Osteocyte (in vitro differentiated cells): Measurements from ENCODE around the gene RPTOR. TPM values are rescaled to one million over a fixed set of nuclear protein-coding genes. Genes with fewer than 3 reads are reported as not detected.
A peak's percentile ranks its signal among the peaks of the same experiment; 100 is the strongest.

Experiments used
- DNase-seq: peaks from one replicate; pipeline ENCODE4 v3.0.0; 2021; ENCODE audit warnings: mixed read lengths; ENCODE audit not compliant: unreplicated experiment; ENCODE audit errors: extremely low spot score
- H3K27ac Mint-ChIP-seq: one replicate; pipeline ENCODE4 v1.8.0; 2021; ENCODE audit warnings: mild to moderate bottlenecking, mixed read lengths; ENCODE audit not compliant: unreplicated experiment
- H3K27me3 Mint-ChIP-seq: one replicate; pipeline ENCODE4 v1.8.0; 2021; ENCODE audit warnings: mixed read lengths; ENCODE audit not compliant: unreplicated experiment
- H3K36me3 Mint-ChIP-seq: one replicate; pipeline ENCODE4 v1.8.0; 2021; ENCODE audit warnings: mixed read lengths; ENCODE audit not compliant: unreplicated experiment
- H3K4me1 Mint-ChIP-seq: one replicate; pipeline ENCODE4 v1.8.0; 2021; ENCODE audit warnings: mixed read lengths; ENCODE audit not compliant: unreplicated experiment
- H3K4me3 Mint-ChIP-seq: one replicate; pipeline ENCODE4 v1.8.0; 2021; ENCODE audit warnings: mild to moderate bottlenecking, moderate library complexity, mixed read lengths; ENCODE audit not compliant: unreplicated experiment
- H3K9me3 Mint-ChIP-seq: one replicate; pipeline ENCODE4 v1.8.0; 2021; ENCODE audit warnings: mixed read lengths; ENCODE audit not compliant: unreplicated experiment
- CTCF ChIP-seq: fragments of 200-600 bp; sonication (generic); IDR thresholded peaks from 2 replicates; pipeline ENCODE4 v1.5.0; 2021; ENCODE audit warnings: antibody characterized with exemption, mild to moderate bottlenecking, moderate library complexity
- total RNA-seq: library from RNA; stranded (reverse); gene quantifications from 2 replicates; pipeline ENCODE4 v1.2.1, GENCODE V29; 2021

RPTOR gene
- total RNA-seq, 1 donor from 2014 or later = 36.0 TPM

DNA sequence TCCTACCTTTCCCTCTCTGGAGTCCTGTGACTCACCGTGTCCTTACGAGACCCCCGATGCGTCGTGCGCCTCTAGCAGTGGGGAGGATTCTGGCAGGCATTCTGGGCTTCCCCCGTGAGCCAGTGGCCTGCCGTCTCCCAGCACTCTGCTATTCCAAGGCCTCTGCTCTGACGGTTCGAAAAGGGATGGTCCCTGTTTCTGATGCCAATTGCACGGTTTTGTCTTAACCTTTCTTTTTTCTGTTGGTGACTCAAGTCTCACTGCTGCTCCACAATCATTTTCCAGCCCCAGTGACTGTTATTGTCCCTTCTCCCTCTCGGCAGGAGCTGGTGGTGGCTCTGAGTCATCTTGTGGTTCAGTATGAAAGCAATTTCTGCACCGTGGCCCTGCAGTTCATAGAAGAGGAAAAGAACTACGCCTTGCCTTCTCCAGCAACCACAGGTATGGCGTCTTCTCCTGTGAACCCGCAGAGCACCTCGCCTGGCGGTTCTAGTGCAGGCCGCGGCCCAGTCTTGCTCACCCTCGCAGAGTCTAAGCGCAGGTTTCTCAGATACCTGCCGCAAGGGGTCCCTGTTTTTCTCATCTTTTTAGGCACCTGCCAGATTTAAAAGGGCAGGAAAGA, 346.9 kb downstream of the RPTOR start:
- DNase-seq = no peak
- TF ChIP-seq CTCF = no peak
- Mint-ChIP-seq H3K27ac (peak overlapping the region; percentile 85), H3K9me3 (no peaks in the 10 kb centered on the region), H3K4me1 (peaks cover 35% of the 10 kb centered on the region), H3K36me3 (peaks cover 18% of the 10 kb centered on the region), H3K27me3 (no peaks in the 10 kb centered on the region), H3K4me3 (peak overlapping the region; percentile 5)

DNA sequence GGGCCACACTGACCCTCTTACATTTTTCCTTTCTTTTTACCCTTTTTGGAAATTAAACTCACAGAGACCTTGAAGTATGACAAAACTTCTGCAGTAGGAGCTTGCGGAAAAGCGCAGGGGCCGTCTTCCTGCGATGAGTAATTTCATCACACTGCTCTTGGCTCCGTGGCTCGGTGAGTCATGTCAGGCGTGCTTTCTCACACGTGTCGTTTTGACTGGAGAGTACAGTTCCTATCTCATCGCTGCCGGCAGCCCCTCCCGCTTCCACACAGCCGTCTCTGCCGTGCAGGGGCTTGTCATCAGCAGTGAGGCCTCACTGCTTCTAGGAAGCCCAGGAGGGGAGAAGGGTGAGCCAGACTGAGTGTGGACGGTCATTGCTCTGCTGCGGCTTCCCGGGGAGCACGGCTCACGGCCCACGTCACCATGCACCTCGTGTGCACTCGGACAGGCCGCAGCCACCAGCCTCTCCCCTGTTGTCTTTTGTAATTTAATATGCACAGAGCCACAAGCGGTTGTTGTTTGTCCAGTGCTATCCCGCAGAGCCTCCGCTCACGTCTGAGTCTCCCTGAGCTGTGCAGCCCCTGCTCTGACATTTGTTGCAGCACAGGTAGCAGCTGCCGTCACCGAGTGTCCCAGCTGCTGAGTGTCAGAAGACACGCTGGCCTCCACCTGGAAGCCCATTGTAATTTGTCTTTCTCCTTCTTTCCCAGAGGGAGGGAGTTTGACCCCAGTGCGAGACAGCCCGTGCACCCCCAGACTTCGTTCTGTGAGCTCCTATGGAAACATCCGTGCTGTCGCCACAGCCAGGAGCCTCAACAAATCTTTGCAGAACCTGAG, 347.6 kb downstream of the RPTOR start:
- TF ChIP-seq CTCF = no peak
- Mint-ChIP-seq H3K36me3 (peaks cover 21% of the 10 kb centered on the region), H3K4me3 (peak overlapping the region; percentile 14), H3K4me1 (peaks cover 35% of the 10 kb centered on the region), H3K9me3 (no peaks in the 10 kb centered on the region), H3K27ac (peak overlapping the region; percentile 85), H3K27me3 (no peaks in the 10 kb centered on the region)
- DNase-seq = no peak

DNA sequence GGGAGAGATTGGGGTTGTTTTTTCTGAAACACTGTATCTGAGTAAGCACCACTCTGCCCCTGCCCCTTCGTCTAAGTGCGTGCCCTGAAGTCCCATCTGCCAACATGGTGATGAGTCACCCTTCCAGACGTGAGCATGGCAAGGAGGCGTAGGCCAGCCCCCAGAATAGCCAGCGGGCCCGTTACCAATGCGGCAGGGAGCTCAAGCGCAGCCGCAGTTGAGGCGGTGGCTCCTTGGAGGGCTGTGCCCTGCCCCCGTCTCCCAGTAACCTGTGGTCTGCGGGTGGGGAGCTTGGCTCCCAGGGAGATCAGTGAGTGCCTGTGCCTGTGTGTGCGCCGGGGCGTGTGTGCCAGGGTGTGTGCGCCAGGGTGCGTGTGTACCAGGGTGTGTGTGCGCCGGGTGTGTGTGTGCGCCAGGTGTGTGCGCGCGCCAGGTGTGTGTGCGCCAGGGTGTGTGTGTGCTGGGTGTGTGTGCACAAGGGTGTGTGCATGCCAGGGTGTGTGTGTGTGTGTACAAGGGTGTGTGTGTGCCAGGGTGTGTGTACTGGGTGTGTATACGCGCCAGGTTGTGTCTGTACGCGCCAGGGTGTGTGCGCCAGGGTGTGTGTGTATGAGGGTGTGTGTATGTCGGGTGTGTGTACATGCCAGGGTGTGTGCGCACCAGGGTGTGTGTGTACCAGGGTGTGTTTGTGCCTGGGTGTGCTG, 348.4 kb downstream of the RPTOR start:
- H3K27ac Mint-ChIP-seq = peak overlapping the region; percentile 85
- H3K27me3 Mint-ChIP-seq = no peaks in the 10 kb centered on the region
- peaks cover 35% of the 10 kb centered on the region for H3K4me1 Mint-ChIP-seq
- peaks cover 21% of the 10 kb centered on the region for H3K36me3 Mint-ChIP-seq
- DNase-seq = peak; percentile 94
- H3K9me3 Mint-ChIP-seq = no peaks in the 10 kb centered on the region
- H3K4me3 Mint-ChIP-seq = peak overlapping the region; percentile 14
- TF ChIP-seq CTCF = no peak

- DNase-seq = no peak
- Mint-ChIP-seq H3K4me1 (peaks cover 39% of the 10 kb centered on the region), H3K9me3 (no peaks in the 10 kb centered on the region), H3K36me3 (peaks cover 22% of the 10 kb centered on the region), H3K27me3 (no peaks in the 10 kb centered on the region), H3K27ac (peak overlapping the region; percentile 54), H3K4me3 (no peak overlapping the region)
- no peak for TF ChIP-seq CTCF
Observed at GRCh38 chr17:80893604-80894438, 349.2 kb downstream of the RPTOR start.
